A673 (cell line): Measurements from ENCODE around the gene TMEM62.

ENCODE experiments used
- EZH2 ChIP-seq: fragments of 200-600 bp; sonication (generic); IDR thresholded peaks from 2 replicates; pipeline ENCODE4 v1.6.1; 2017; ENCODE audit warnings: borderline replicate concordance, low read depth, mild to moderate bottlenecking, mixed read lengths, antibody characterized with exemption, low read length; ENCODE audit not compliant: poor library complexity, severe bottlenecking
- TF ChIP-seq, protein P1 (sequence below): fragments of 300-800, 200-600 bp; sonication (generic); conservative IDR thresholded peaks from 2 replicates; pipeline ENCODE4 v1.5.1; 2017; ENCODE audit warnings: low read depth, mild to moderate bottlenecking, antibody characterized with exemption, low read length, moderate library complexity, mixed read lengths

- TF ChIP-seq, protein P1, sequence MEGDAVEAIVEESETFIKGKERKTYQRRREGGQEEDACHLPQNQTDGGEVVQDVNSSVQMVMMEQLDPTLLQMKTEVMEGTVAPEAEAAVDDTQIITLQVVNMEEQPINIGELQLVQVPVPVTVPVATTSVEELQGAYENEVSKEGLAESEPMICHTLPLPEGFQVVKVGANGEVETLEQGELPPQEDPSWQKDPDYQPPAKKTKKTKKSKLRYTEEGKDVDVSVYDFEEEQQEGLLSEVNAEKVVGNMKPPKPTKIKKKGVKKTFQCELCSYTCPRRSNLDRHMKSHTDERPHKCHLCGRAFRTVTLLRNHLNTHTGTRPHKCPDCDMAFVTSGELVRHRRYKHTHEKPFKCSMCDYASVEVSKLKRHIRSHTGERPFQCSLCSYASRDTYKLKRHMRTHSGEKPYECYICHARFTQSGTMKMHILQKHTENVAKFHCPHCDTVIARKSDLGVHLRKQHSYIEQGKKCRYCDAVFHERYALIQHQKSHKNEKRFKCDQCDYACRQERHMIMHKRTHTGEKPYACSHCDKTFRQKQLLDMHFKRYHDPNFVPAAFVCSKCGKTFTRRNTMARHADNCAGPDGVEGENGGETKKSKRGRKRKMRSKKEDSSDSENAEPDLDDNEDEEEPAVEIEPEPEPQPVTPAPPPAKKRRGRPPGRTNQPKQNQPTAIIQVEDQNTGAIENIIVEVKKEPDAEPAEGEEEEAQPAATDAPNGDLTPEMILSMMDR: no peak
- no peak for TF ChIP-seq EZH2
Observed at GRCh38 chr15:43207024-43207423, 73.6 kb downstream of the TMEM62 start.
